Erythroblast (primary cell): ENCODE data around the gene TMEFF2.

Source experiments
- GATA1 ChIP-seq: IDR thresholded peaks from 2 replicates; pipeline ENCODE4 v1.6.1; 2011; ENCODE audit warnings: low read depth, mild to moderate bottlenecking, control low read depth, low read length, moderate library complexity
- POLR2A ChIP-seq: IDR thresholded peaks from 2 replicates; pipeline ENCODE4 v1.6.1; 2011; ENCODE audit warnings: mild to moderate bottlenecking, low read length

DNA sequence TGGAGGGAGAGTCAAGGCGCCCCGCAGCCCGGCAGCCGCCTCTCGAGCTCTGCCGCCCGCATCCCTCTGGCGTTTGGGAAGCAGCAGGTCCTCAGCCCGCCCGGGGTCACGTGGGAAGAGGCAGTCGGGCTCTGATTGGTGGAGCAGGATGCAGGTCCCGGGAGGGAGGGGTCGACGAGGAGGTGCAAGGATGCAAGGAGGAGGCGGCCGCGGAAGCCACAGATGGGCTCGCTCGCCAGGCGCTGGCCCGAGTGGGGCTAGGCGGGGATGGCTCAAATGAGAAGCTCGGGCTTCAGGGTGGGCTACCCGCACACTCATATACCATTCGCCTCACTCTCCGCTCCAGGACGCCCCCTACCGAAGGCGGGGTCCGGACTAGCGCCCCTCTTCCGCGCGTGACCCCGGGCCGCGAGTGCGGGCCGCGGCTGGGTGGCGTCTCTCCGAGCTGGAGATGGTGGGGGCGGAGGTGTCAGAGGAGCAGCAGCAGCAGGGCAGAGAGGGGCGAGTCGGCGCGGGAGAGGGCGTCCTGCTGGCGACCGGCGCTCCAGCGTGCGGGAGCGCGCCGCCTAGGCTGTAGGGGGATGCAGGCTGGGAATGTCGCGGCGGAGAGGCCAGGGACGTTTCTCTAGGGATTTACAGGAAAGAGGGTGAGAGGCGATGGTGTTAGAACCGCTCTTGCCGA is at the start of gene TMEFF2:
- TF ChIP-seq POLR2A = no peak
- no peak for TF ChIP-seq GATA1
